CD4-positive, alpha-beta T cell (primary cell): Measurements from ENCODE around the gene SCRG1. TPM values are rescaled to one million over a fixed set of nuclear protein-coding genes. Genes with fewer than 3 reads are reported as not detected.

Source experiments
- ATAC-seq: fragments of 200-7000 bp; cut with Tn5 transposase; one replicate; pipeline ENCODE4 v1.10.0; 2022; ENCODE audit warnings: mild to moderate bottlenecking; ENCODE audit not compliant: poor library complexity
- CTCF ChIA-PET: fragments of 350-600 bp; sonication (Branson Sonifier 250); formaldehyde crosslinking; loops from one replicate; lab custom pipeline; 2021; ENCODE audit warnings: antibody characterized with exemption, inconsistent platforms; lab: Charles Lee
- POLR2A ChIA-PET: fragments of 350-600 bp; sonication (Branson Sonifier 250); formaldehyde crosslinking; loops from one replicate; lab custom pipeline; 2021; ENCODE audit warnings: antibody characterized with exemption, inconsistent platforms; lab: Charles Lee
- DNase-seq, 14 experiments: peaks; one replicate each; pipeline ENCODE4 v3.0.0-alpha.2; 2013 to 2020; ENCODE audit warnings: mixed read lengths in 2 of 14
- H3K27ac ChIP-seq, 2 donors: one replicate each; pipeline versions ENCODE4 v1.5.1 to v1.7.0; 2013; ENCODE audit warnings: low read length in 2 of 2, low read depth in 1 of 2, mild to moderate bottlenecking in 1 of 2
- H3K27me3 ChIP-seq, 2 experiments: 1 replicate in 1 of 2; 2 replicates in 1 of 2; pipeline versions ENCODE4 v1.6.1 to v1.7.0; 2013; ENCODE audit warnings: low read length in 2 of 2, control low read depth in 1 of 2, mild to moderate bottlenecking in 1 of 2, moderate library complexity in 1 of 2; ENCODE audit not compliant: insufficient read depth in 2 of 2, control insufficient read depth in 1 of 2
- H3K36me3 ChIP-seq: one replicate; pipeline ENCODE4 v1.6.1; 2013; ENCODE audit warnings: low read length, control low read depth; ENCODE audit not compliant: insufficient read depth
- H3K4me1 ChIP-seq: one replicate; pipeline ENCODE4 v1.6.1; 2013; ENCODE audit warnings: low read length, control low read depth; ENCODE audit not compliant: insufficient read depth
- H3K4me3 ChIP-seq: one replicate; pipeline ENCODE4 v1.5.1; 2013; ENCODE audit warnings: mild to moderate bottlenecking, low read length, moderate library complexity
- H3K9me3 ChIP-seq, 2 experiments: 1 replicate in 1 of 2; 2 replicates in 1 of 2; pipeline versions ENCODE4 v1.6.1 to v1.7.0; 2013; ENCODE audit warnings: low read length in 2 of 2, mild to moderate bottlenecking in 2 of 2, control low read depth in 1 of 2, moderate library complexity in 1 of 2; ENCODE audit not compliant: control insufficient read depth in 1 of 2, insufficient read depth in 1 of 2
- H3K27ac Mint-ChIP-seq: one replicate; pipeline ENCODE4 v1.8.0; 2020; ENCODE audit warnings: mixed read lengths
- H3K27me3 Mint-ChIP-seq: one replicate; pipeline ENCODE4 v1.8.0; 2021; ENCODE audit warnings: mixed read lengths
- H3K36me3 Mint-ChIP-seq: one replicate; pipeline ENCODE4 v1.8.0; 2021; ENCODE audit warnings: low read depth, mixed read lengths
- H3K4me1 Mint-ChIP-seq: one replicate; pipeline ENCODE4 v1.8.0; 2021; ENCODE audit warnings: low read depth, mixed read lengths
- H3K4me3 Mint-ChIP-seq: one replicate; pipeline ENCODE4 v1.8.0; 2020; ENCODE audit warnings: mild to moderate bottlenecking, mixed read lengths
- H3K9me3 Mint-ChIP-seq: one replicate; pipeline ENCODE4 v1.8.0; 2020; ENCODE audit warnings: mixed read lengths
- CTCF ChIP-seq: fragments of 200-600 bp; IDR thresholded peaks from one replicate; pipeline ENCODE4 v1.8.0; 2022; ENCODE audit warnings: antibody characterized with exemption, mild to moderate bottlenecking
- intact Hi-C, 2 experiments: fragments of 100-400 bp; cut with DNase I in 1 of 2; cut with micrococcal nuclease in 1 of 2; formaldehyde crosslinking; loops; one replicate each; pipeline versions ENCODE4 v1.15.1 to v1.9.0; 2023 to 2025; cut with DNase I, micrococcal nuclease
- total RNA-seq, 174 experiments: library from RNA in 2 of 174; stranded (reverse) in 2 of 174; gene quantifications; one replicate each; pipeline ENCODE4 v1.2.3 and lab custom pipeline; 2021 to 2026

The SCRG1 gene
- total RNA-seq, 2 experiments from 2014 or later, result not detected

GRCh38 chr4:173415092-173415491, 16.2 kb upstream of the SCRG1 start:
- Histone ChIP-seq H3K36me3 (no peaks in the 10 kb centered on the region), H3K27ac (no peak overlapping the region), H3K4me1 (no peaks in the 10 kb centered on the region), H3K4me3 (no peak overlapping the region), H3K27me3 (no peaks in the 10 kb centered on the region), H3K9me3 (no peaks in the 10 kb centered on the region)
- ATAC-seq, result no peak
- CTCF ChIA-PET, result interaction anchor here (2.1 kb wide), 1 partner anchor 96 kb away, joined by 7 read pairs; no protein-coding TSS in a partner anchor
- intact Hi-C loops, result loop anchor here in 1 of 2 experiments (5.0 to 10.0 kb wide), 3 partner anchors 43 to 902 kb away; partner anchors contain the start of gene SAP30
- Mint-ChIP-seq H3K4me1 (no peaks in the 10 kb centered on the region), H3K27me3 (no peaks in the 10 kb centered on the region), H3K27ac (no peak overlapping the region), H3K9me3 (no peaks in the 10 kb centered on the region), H3K36me3 (no peaks in the 10 kb centered on the region), H3K4me3 (no peak overlapping the region)
- POLR2A ChIA-PET, result no interaction called here
- peak in 2 of 14 experiments; percentile 21 to 33 for DNase-seq
- TF ChIP-seq CTCF, result no peak

GRCh38 chr4:173414456-173414855, 15.5 kb upstream of the SCRG1 start:
- no peaks in the 10 kb centered on the region for H3K36me3 Mint-ChIP-seq
- ChIA-PET POLR2A (no interaction called here), CTCF (interaction anchor here (0.9 kb wide), 1 partner anchor 95 kb away, joined by 4 read pairs; no protein-coding TSS in a partner anchor)
- Histone ChIP-seq H3K27ac (no peak overlapping the region), H3K4me1 (no peaks in the 10 kb centered on the region), H3K4me3 (no peak overlapping the region), H3K9me3 (no peaks in the 10 kb centered on the region), H3K27me3 (no peaks in the 10 kb centered on the region), H3K36me3 (no peaks in the 10 kb centered on the region)
- no peak for TF ChIP-seq CTCF
- DNase-seq (no peak), ATAC-seq (no peak)
- intact Hi-C loops, result loop anchor here in 1 of 2 experiments (10.0 kb wide), 1 partner anchor 710 kb away; no protein-coding TSS in a partner anchor
- H3K4me1 Mint-ChIP-seq, result no peaks in the 10 kb centered on the region
- H3K27ac Mint-ChIP-seq, result no peak overlapping the region
- no peak overlapping the region for H3K4me3 Mint-ChIP-seq
- H3K27me3 Mint-ChIP-seq, result no peaks in the 10 kb centered on the region
- no peaks in the 10 kb centered on the region for H3K9me3 Mint-ChIP-seq

GRCh38 chr4:173413036-173413435, 14.1 kb upstream of the SCRG1 start:
- CTCF ChIA-PET, result interaction anchor here (1.1 to 1.4 kb wide), 2 partner anchors 9 to 94 kb away, joined by 3 read pairs; no protein-coding TSS in a partner anchor
- no peaks in the 10 kb centered on the region for H3K9me3 Mint-ChIP-seq
- POLR2A ChIA-PET, result no interaction called here
- Histone ChIP-seq H3K4me3 (no peak overlapping the region), H3K36me3 (no peaks in the 10 kb centered on the region), H3K27ac (no peak overlapping the region), H3K27me3 (no peaks in the 10 kb centered on the region), H3K4me1 (no peaks in the 10 kb centered on the region), H3K9me3 (no peaks in the 10 kb centered on the region)
- no peaks in the 10 kb centered on the region for H3K36me3 Mint-ChIP-seq
- intact Hi-C loops, result loop anchor here in 1 of 2 experiments (10.0 kb wide), 1 partner anchor 712 kb away; no protein-coding TSS in a partner anchor
- no peak overlapping the region for H3K27ac Mint-ChIP-seq
- TF ChIP-seq CTCF, result no peak
- ATAC-seq, result no peak
- H3K27me3 Mint-ChIP-seq, result no peaks in the 10 kb centered on the region
- no peak overlapping the region for H3K4me3 Mint-ChIP-seq
- no peaks in the 10 kb centered on the region for H3K4me1 Mint-ChIP-seq
- no peak for DNase-seq
